ENCODE data around the gene ZDHHC18.
"Not testable (repeated sequence)": the region's sequence is repeated elsewhere in the genome, so short reads cannot be mapped to it uniquely, and the experiment has no call there.

ZDHHC18 gene

DNA sequence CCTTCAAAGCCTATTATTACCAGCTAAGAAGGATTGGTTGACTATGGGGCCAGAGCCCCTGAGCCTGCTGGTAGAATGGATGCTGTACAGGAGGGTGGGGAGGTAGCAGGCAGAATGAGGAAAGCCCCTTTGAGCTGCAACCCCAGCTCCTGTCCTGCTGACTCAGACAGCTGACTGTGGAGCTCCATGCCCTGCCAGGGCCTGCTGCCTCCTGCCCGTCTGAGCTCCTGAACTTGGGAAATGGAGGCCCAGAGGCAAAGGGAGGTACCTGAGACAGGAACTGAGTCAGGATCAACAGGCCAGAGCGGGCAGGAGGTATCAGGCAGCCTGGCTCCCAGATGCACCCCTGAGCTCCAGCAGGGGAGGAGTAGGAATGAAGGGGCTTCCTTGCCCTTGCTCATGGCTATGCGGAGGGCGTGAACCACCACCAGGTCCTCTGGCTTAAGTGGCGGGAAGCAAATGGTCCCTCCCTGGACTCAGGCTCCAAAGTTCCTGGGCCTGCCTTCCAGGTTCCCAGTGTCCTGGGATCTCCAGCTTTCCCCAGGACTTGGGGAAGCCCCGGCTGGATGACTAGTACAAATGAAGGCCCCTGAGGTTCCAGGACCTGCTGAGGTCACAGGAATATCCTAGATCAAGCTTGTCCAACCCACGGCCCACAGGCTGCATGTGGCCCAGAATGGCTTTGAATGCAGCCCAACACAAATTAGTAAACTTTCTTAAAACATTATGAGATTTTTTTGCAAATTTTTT is 32.6 kb downstream of the ZDHHC18 start:
- DNase-seq = no peak

GRCh38 chr1:26861286-26861701 is 34.8 kb downstream of the ZDHHC18 start:
- no peak for DNase-seq

- no peak for DNase-seq
Observed at GRCh38 chr1:26861889-26862378, 35.4 kb downstream of the ZDHHC18 start.

- peak; percentile 32 to 41 for DNase-seq
Observed at GRCh38 chr1:26862781-26863684, 36.5 kb downstream of the ZDHHC18 start, which contains the start of gene SFN. Gene SFN (plus strand): TSS chr1:26863149. CDS start chr1:26863213, 64 bp downstream.

- no peak for DNase-seq
Observed at GRCh38 chr1:26863685-26864077, 37.2 kb downstream of the ZDHHC18 start.

GRCh38 chr1:26864610-26865480 is 38.4 kb downstream of the ZDHHC18 start:
- peak; percentile 92 for DNase-seq

DNA sequence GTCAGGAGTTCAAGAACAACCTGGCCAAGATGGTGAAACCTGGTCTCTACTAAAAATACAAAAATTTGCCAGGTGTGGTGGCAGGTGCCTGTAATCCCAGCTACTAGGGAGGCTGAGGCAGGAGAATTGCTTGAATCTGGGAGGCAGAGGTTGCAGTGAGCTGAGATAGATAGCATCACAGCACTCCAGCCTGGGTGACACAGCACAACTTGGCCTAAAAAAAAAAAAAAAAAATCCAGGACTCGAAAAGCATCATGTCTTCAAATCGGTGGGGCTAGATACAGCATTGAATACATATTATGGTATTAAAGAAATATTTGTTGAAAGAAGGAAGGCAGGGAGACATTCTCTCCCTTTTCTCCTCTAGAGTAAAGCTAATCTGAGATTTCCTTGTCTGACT is 46.6 kb downstream of the ZDHHC18 start:
- not testable (repeated sequence) for DNase-seq

DNA sequence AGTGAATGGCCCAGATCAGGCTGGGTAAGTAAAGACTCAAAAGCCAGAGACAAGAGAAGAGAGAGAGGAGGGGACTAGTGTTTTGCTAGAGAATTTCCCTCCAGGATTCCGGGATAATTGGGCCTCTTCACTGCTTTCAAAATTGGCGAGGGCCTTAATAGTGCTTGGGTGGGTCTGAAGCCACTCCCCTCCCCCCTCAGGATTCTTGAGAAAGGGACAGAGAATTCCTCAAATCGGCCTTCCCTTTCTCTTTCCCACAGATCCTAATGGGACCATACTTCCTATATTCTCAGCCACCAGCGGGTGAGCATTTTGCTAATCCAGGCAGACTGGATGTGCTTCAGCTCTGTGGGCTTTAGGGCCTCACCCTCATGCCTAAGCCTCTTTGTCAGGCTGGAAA is 48.4 kb downstream of the ZDHHC18 start:
- no peak for DNase-seq

GRCh38 chr1:26877326-26877725 is 50.8 kb downstream of the ZDHHC18 start:
- DNase-seq = no peak

DNA sequence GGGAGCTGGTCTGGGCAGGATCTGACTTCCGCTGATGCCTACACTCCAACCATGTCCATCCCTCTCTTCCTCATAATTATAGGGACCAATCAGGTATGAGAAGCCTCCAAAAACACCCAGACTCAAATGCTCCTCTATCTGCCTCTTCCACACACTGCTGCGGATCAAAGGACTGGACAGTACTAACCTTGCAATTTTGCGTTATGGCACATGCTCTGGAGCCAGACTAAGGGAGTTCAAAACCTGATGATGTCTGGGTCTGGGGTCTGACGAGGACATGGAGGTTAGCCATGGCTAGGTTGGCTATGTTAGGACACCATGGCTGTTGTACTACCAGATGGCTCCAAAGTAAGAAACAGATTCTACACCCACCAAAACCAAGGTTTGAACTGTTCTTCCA is 53.3 kb downstream of the ZDHHC18 start:
- no peak for DNase-seq

- DNase-seq = not testable (repeated sequence)
Observed at GRCh38 chr1:26881611-26882010, 55.1 kb downstream of the ZDHHC18 start.

DNA sequence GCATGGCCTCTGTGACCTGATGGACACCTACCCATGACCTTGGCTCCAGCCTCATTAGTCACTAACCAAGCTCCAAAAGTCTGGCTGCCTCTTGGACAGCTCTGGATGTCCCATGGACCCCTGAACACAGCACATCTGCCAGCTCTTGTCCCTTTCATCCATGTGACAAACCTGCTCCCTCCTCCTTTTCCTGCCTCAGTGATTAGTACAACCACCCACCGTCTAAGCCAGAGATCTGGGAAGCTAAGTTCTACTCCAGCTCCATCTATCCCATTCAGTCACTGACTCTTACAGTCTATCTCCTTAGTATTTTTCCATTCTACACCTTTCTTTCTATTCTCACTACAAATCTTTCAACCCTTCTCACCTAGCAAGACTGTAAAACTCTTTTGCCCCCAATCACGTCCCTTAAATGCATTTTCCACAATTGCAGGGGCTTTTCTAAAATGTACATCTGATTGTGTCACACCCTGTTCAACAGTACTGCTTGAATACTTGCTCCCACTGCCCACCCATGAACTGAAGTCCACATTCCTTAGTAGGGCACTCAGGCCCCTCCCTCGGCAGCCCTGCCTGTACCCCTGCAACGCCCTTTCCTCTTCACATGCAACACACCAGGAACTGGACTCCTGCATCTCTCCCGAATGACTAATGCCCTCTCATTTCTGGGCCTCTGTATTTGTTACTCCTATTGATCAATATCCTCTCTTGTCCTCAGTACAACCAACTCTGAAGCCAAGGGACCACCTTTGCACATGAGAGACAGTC is 56.4 kb downstream of the ZDHHC18 start:
- no peak for DNase-seq

GRCh38 chr1:26887125-26887524 is 60.6 kb downstream of the ZDHHC18 start:
- DNase-seq = no peak

- no peak for DNase-seq
Observed at GRCh38 chr1:26888231-26888630, 61.7 kb downstream of the ZDHHC18 start.

DNA sequence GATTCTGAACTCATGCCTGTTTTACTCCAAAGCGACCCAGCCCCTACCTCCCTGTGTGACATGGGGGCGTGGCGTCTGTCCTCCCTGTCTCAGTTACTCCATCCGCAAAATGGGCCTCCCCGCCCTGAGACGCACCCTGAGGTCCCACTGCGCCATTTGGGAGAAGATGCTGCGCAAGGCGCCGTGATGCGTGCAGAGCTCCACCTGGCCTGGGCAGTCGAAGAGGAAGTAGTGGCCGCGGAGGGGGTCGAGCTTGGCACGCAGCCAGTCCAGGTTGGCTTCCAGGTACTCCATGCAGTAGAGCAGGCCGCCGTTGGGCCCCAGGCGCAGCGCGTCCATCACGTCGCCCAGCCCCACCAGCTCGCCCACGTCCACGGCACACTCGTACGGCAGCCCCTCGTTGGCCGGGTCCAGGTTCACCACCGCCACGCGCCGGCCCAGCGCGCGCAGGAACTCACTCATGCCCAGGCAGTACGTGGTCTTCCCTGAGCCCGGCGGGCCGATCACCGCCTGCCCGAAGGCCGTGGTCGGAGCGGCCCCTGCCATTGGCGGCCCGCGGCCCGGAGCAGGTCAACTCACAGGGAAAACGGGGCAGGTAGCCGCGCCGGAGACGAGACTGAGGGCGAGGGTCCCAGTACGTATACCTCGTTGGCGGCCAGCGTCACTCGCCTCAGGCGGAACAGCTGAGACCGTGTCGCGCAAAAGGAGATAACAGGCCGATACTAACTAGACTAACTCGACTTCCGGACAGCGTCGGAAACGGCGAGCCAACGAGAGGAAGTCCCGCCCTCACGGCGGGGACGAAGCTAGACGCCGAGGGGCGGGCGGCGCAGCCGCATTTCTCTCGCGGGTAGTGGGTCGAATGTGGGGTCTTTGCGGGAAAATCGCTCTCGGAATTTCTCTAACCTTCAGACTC is 63.3 kb downstream of the ZDHHC18 start, which contains the start of gene GPN2:
Gene GPN2, minus strand, starts transcription at position 733 of the 916 bp plus-strand sequence. Its CDS starts 187 bp downstream, at position 546.
- peak; percentile 72 to 74 for DNase-seq

GRCh38 chr1:26890467-26890796 is 63.9 kb downstream of the ZDHHC18 start:
- no peak for DNase-seq

GRCh38 chr1:26894263-26894662 is 67.8 kb downstream of the ZDHHC18 start:
- no peak for DNase-seq

DNA sequence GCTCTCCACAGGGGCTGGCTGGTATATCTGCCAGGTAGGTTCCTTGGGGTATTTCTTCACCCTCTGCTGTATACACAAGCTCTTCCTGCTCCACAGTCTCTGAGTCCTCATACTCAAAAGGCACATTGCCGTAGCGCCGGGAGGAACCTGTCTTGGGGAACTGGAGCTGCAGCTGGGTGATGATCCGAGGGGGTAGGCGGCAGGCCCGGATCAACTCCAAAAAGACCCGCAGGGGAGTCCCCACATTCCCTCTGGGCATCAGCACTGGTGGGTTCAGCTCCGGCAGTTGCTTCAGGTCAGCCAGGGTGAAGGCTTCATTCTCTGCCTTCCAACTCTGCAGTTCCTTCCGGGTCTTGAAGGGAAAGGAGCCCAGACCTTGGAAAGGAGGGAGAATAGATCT is 70.9 kb downstream of the ZDHHC18 start:
- no peak for DNase-seq

DNA sequence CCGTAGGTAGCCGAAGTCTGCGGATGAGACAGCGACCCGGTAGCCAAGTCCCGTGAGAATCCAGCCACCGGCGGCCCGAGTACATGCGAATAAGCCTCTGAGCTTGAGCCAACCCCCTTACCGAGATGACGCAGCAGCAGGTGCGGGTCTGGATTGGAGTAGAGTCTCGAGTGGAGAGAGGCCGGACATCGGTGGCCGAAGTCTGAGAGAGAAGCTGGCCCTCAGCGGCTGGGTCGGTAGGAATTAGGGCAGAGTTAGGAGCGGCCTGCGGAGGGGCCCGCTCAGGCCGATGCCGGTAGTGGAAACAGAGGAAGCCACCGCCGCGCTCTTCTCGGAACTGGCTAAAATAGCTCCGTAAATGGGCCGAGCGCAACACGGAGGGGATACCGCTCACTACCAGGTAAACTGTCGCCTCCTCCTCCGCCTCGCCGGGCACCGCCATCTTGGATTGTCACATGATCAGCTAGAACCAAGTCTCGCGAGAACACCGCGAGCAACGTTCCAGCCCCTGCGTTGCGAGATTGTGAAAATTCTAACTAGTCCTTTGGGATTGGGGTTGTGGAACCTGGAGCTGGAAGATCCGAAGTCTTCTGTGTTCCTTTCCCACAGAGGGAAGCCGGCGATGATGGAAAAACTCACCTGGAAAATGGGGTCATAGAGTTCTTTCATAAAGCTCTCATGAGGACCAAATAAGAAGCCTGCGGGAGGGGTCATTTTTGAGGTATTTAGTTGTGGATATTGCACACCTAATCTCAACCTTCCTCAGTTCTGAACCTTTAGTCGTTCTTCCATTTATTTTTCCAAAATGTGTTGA is 73.7 kb downstream of the ZDHHC18 start, which contains the start of gene GPATCH3:
Gene GPATCH3, minus strand, starts transcription at position 467 of the 814 bp plus-strand sequence. Its CDS starts 25 bp downstream, at position 442.
- DNase-seq = peak; percentile 84 to 85
